GM13977 (cell line): ENCODE results near the gene PIM1.
"Not testable (repeated sequence)": the region's sequence is repeated elsewhere in the genome, so short reads cannot be mapped to it uniquely, and the experiment has no call there.

Source experiments
- DNase-seq: peaks from one replicate; pipeline ENCODE4 v3.0.0; 2012; ENCODE audit warnings: low spot score
- in situ Hi-C: fragments of 300-500 bp; cut with MboI; formaldehyde crosslinking; loops from one replicate; pipeline ENCODE4 v1.12.0; 2022; ENCODE audit warnings: low sequenced_read_pairs, low pct_unique_long_range_greater_than_20kb, mixed read lengths, inconsistent platforms; ENCODE audit not compliant: unreplicated experiment
- TF ChIP-seq, protein P1 (sequence below): IDR thresholded peaks from 2 replicates; pipeline ENCODE4 v1.5.1; 2012; ENCODE audit warnings: mild to moderate bottlenecking, control low read depth; ENCODE audit not compliant: insufficient read depth; ENCODE audit errors: extremely low read depth, missing control alignments

Gene PIM1

DNA sequence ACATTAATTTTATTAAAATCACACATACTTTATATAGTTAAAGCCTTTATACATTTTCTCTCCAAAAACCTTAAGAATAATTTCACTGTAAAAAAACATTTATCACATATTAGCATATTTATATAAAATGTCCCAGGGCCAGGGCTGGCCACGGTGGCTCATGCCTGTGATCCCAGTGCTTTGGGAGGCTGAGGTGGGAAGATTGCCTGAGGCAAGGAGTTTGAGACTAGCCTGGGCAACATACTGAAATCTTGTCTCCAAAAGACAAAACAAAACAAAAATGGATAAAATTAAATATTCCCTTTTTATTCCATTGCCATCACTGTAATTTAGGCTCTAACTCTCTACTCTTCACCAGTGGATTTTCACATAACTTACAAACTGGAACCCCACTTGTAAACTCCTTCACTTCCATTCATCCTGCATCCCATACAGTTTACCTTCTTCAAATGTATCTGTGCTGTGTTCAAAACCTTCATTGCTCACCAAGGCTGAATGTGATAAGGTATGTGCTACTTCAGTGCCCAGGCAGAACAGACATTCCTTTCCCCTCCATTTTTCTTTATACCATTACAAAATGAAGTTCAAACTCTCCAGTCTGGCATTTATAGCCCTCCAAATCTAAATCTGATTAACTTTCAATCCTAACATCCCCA is 42.9 kb upstream of the PIM1 start:
- in situ Hi-C loops, result no loop called here
- TF ChIP-seq, protein P1, sequence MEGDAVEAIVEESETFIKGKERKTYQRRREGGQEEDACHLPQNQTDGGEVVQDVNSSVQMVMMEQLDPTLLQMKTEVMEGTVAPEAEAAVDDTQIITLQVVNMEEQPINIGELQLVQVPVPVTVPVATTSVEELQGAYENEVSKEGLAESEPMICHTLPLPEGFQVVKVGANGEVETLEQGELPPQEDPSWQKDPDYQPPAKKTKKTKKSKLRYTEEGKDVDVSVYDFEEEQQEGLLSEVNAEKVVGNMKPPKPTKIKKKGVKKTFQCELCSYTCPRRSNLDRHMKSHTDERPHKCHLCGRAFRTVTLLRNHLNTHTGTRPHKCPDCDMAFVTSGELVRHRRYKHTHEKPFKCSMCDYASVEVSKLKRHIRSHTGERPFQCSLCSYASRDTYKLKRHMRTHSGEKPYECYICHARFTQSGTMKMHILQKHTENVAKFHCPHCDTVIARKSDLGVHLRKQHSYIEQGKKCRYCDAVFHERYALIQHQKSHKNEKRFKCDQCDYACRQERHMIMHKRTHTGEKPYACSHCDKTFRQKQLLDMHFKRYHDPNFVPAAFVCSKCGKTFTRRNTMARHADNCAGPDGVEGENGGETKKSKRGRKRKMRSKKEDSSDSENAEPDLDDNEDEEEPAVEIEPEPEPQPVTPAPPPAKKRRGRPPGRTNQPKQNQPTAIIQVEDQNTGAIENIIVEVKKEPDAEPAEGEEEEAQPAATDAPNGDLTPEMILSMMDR, result no peak
- DNase-seq, result no peak

DNA sequence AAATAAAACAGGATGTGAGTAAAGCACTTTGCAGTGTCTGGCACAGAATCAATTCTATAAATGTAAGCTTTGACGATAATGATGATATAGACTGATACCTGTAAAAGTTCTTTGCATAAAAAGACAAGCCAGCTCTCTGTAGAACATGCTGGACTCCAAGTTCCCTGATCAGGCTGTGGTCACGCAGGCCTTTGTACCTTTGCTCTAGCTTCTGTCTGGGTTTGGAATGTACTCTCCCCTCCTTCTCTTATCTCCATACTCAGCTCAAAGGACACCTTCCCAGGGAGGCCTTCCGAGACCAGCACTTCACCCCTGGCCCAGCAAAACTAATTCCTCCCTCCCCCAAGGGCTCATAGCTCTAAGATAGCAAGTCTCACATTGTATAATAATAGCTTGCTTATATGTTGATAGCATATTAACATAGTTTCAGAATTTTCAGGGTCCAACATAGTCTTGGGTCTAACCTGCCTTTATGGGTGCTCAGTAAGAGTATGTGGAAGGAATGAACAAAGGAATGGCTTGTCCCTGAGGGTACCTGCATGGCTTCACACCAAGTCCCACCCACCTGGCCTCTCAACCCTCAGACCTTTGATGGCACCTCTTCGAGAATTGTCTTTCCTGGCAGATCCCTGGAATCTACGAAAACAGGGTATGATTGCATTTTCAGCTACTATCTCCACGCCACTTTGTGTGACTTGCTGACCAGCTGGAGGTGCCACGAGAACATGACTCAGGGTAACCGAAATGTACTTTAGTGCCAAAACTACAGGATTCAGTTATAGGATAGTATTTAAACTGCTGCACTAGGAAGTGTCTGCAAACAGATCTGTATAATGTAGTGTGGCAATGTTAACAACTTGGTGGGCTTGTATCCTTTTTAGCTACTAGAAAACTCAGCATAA is 41.7 kb upstream of the PIM1 start:
- no peak for DNase-seq
- TF ChIP-seq, protein P1, result no peak
- in situ Hi-C loops, result no loop called here

GRCh38 chr6:37128863-37129443 is 41.0 kb upstream of the PIM1 start:
- DNase-seq, in situ Hi-C loops: not testable (repeated sequence)

- in situ Hi-C loops, result no loop called here
- TF ChIP-seq, protein P1, result no peak
Observed at GRCh38 chr6:37129566-37129965, 40.4 kb upstream of the PIM1 start.

GRCh38 chr6:37130704-37131103 is 39.2 kb upstream of the PIM1 start:
- in situ Hi-C loops, result no loop called here
- DNase-seq, result no peak
- TF ChIP-seq, protein P1, result no peak

More at GRCh38 chr6:37129566-37129965, 40.4 kb upstream of the PIM1 start:
- DNase-seq, result no peak

- TF ChIP-seq, protein P1, result no peak
- DNase-seq, result no peak
- in situ Hi-C loops, result no loop called here
Observed at GRCh38 chr6:37131104-37131959, 38.6 kb upstream of the PIM1 start.
